ENCODE measurements around the gene POLDIP2. TPM values are rescaled to one million over a fixed set of nuclear protein-coding genes. Genes with fewer than 3 reads are reported as not detected.

POLDIP2 gene
- total RNA-seq, 1 donor = 26.6 TPM

DNA sequence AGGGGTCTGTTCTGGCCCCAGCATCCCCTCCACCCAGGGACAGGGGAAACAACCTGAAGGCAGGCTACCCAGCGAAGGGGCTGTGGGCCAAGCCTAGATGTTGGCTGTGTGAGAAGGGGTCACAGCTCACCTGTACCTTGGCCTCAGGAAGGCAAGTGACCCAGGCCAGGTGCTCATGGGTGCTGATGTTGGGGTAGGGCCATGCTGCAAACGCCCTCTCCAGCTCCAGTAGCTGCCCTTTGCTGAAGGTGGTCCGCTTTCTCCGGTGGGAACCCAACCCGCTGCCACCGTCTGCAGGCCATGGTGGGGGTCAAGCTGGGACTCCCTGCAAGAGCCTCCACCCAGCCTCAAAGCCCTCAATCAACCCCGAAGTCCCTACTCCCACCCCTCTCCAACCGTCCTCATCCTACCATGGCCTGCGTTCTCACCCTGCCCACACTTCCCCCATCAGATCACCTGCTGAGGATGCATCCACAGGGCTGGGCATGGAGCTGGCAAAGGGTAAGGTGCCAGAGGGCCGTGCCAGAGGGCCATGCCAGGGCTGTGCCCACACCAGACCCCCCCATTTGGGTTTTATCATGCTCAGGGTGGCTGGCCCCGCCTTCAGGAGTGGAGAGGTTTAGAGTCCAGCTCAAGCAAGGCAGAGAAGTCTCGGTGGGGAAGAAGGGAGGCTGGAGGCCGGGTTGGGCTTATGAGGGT lies 7.5 kb upstream of the POLDIP2 start, which contains the start of gene SEBOX:
SEBOX (minus strand) TSS at position 535 of the 699 bp plus-strand sequence; CDS start at position 487, 48 bp downstream.
- no peaks in the 10 kb centered on the region for H3K4me1 ChIP-seq (ENCODE audit: insufficient read depth, low read length)
- H3K9me3 ChIP-seq (ENCODE audit: low read depth, low read length) = no peaks in the 10 kb centered on the region
- no peak within 1 kb of the TSS for H3K4me3 ChIP-seq (ENCODE audit: low read length)
- H3K27me3 ChIP-seq (ENCODE audit: insufficient read depth, low read length) = no peaks in the 10 kb centered on the region

DNA sequence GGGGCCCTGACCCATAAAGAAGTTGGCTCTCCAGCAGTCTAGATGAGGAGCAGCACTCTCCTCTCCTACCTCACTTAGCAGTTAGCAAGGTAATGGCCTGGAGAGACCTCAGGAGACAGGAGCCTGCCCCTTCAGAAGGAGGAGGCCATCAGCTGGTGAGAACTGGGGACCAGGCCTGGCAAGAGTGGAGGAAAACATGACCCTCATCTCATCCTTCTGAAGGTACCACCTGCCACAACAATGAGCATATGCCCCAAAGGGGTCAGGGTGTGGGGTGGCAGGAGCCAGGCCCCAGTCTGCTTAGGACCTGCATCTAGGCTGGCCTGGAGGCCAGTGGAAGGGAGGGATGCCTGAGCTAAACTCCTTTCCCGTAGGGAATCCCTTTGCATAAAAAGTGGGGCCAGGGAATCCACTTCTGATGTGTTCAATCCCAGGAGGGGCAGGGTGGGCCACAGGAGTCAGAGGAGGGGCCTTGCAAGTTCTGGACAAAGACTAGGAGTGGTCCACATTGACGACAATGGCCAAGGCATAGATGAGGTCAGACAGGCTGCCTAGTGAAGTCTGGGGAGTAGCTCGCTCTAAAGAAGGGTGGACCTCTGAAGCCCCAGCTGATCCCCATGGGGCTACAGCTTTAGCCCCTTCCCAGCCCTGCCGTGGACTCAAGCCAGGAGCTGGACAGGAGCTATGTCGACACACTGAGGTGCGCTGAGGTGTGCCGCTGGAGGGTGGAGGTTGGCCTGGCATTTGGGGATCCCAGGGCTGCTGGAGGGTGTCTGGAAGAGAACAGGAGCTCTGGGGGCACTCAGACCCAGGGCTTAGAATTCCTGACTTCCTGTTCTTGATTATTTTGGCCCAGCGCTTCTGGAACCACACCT lies 6.7 kb upstream of the POLDIP2 start:
- Histone ChIP-seq H3K27me3 (ENCODE audit: insufficient read depth, low read length) (no peaks in the 10 kb centered on the region), H3K4me1 (ENCODE audit: insufficient read depth, low read length) (no peaks in the 10 kb centered on the region), H3K9me3 (ENCODE audit: low read depth, low read length) (no peaks in the 10 kb centered on the region), H3K4me3 (ENCODE audit: low read length) (no peak overlapping the region)

DNA sequence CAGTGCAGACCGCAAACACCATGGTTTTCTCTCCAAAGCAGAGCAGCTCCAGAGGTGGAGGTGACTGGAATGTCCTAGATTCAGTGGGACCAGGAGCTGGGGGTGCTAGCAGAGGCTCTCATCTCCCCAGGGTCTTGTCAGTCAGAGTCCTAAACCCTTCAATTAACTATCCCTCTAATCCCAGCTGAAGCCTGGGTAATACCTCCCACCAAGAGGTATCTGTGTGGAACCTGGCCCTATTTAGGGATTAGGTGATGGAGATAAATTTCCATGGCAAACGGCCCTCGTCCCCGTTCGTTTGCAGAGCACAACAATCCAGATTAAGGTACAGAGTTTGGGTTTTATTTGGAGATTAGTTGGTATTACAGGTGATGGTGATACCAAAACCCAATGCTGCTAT lies 5.9 kb upstream of the POLDIP2 start:
- H3K4me3 ChIP-seq (ENCODE audit: low read length) = no peak overlapping the region
- H3K4me1 ChIP-seq (ENCODE audit: insufficient read depth, low read length) = peaks cover 6% of the 10 kb centered on the region
- no peaks in the 10 kb centered on the region for H3K27me3 ChIP-seq (ENCODE audit: insufficient read depth, low read length)
- no peaks in the 10 kb centered on the region for H3K9me3 ChIP-seq (ENCODE audit: low read depth, low read length)

DNA sequence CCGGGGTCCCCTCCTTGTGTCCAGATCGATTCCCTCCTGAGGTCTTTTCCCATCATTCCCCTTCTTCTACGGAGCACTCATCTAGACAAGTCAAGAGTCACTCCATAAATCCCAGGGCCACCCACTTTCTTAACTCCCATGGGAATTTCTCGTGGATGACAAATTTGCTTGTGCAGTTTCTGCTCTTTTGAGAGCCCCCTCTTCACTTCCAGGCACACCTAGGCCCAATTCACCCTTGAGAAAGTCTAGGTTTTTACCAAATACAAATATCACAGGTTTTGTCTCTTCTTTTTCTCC lies 522 bp upstream of the POLDIP2 start:
- Histone ChIP-seq H3K27me3 (ENCODE audit: insufficient read depth, low read length) (no peaks in the 10 kb centered on the region), H3K4me3 (ENCODE audit: low read length) (peak overlapping the region; percentile 86), H3K9me3 (ENCODE audit: low read depth, low read length) (no peaks in the 10 kb centered on the region), H3K4me1 (ENCODE audit: insufficient read depth, low read length) (peaks cover 21% of the 10 kb centered on the region)

- no peaks in the 10 kb centered on the region for H3K27me3 ChIP-seq (ENCODE audit: insufficient read depth, low read length)
- no peaks in the 10 kb centered on the region for H3K4me1 ChIP-seq (ENCODE audit: insufficient read depth, low read length)
- H3K4me3 ChIP-seq (ENCODE audit: low read length) = no peak overlapping the region
- no peaks in the 10 kb centered on the region for H3K9me3 ChIP-seq (ENCODE audit: low read depth, low read length)
Observed at GRCh38 chr17:28350271-28350670, 7.1 kb downstream of the POLDIP2 start.

- H3K4me3 ChIP-seq (ENCODE audit: low read length) = no peak overlapping the region
- H3K9me3 ChIP-seq (ENCODE audit: low read depth, low read length) = no peaks in the 10 kb centered on the region
- no peaks in the 10 kb centered on the region for H3K4me1 ChIP-seq (ENCODE audit: insufficient read depth, low read length)
- H3K27me3 ChIP-seq (ENCODE audit: insufficient read depth, low read length) = no peaks in the 10 kb centered on the region
Observed at GRCh38 chr17:28348979-28349378, 8.3 kb downstream of the POLDIP2 start.

GRCh38 chr17:28347261-28347891 lies 10.0 kb downstream of the POLDIP2 start:
- H3K4me3 ChIP-seq (ENCODE audit: low read length) = no peak overlapping the region
- H3K9me3 ChIP-seq (ENCODE audit: low read depth, low read length) = no peaks in the 10 kb centered on the region

GRCh38 chr17:28346746-28347246 lies 10.5 kb downstream of the POLDIP2 start:
- no peaks in the 10 kb centered on the region for H3K27me3 ChIP-seq (ENCODE audit: insufficient read depth, low read length)
- H3K4me1 ChIP-seq (ENCODE audit: insufficient read depth, low read length) = no peaks in the 10 kb centered on the region
- no peaks in the 10 kb centered on the region for H3K9me3 ChIP-seq (ENCODE audit: low read depth, low read length)
- H3K4me3 ChIP-seq (ENCODE audit: low read length) = no peak overlapping the region

More at GRCh38 chr17:28347261-28347891, 10.0 kb downstream of the POLDIP2 start:
- H3K27me3 ChIP-seq (ENCODE audit: insufficient read depth, low read length) = no peaks in the 10 kb centered on the region
- H3K4me1 ChIP-seq (ENCODE audit: insufficient read depth, low read length) = no peaks in the 10 kb centered on the region

- H3K27me3 ChIP-seq (ENCODE audit: insufficient read depth, low read length) = no peaks in the 10 kb centered on the region
- H3K4me1 ChIP-seq (ENCODE audit: insufficient read depth, low read length) = no peaks in the 10 kb centered on the region
- H3K9me3 ChIP-seq (ENCODE audit: low read depth, low read length) = no peaks in the 10 kb centered on the region
- H3K4me3 ChIP-seq (ENCODE audit: low read length) = no peak overlapping the region
Observed at GRCh38 chr17:28346199-28346580, 11.1 kb downstream of the POLDIP2 start.

DNA sequence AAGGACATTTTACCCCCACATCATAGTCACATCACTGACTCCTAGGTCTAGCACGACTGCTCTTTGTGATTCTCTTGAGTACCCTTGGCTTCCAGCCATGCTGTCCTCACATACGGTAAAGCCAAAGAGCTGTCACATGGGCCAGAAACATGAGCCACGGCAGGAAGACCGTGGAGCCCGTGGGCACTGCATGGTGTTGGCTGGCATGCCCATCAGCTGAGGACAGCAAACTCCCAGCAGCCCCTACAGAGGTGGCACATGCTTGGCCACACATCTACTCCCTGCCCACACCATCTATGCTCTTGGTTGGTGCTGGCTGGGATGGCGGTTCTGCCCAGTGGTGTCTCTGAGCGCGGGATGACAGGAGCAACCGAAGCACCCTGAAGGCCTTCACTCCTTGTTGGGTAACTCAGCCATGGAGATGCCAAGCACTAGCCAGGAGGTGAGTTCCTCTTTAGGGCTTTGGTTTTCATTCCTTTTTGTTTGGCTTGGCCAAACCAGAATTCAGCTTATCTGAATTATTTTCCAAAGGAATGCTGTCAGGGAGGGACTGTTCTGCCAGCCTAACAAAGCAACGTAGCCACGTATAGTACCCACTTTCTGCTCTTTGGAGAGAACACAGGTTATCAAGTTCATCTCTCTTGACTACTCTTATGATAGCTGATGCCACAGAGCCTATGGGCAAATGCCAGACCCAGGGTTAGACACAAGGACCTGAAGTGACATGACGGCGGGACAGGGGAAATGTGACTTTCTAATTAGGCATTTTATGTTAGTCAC lies 11.7 kb downstream of the POLDIP2 start:
- Histone ChIP-seq H3K4me3 (ENCODE audit: low read length) (no peak overlapping the region), H3K27me3 (ENCODE audit: insufficient read depth, low read length) (no peaks in the 10 kb centered on the region), H3K4me1 (ENCODE audit: insufficient read depth, low read length) (no peaks in the 10 kb centered on the region), H3K9me3 (ENCODE audit: low read depth, low read length) (no peaks in the 10 kb centered on the region)

DNA sequence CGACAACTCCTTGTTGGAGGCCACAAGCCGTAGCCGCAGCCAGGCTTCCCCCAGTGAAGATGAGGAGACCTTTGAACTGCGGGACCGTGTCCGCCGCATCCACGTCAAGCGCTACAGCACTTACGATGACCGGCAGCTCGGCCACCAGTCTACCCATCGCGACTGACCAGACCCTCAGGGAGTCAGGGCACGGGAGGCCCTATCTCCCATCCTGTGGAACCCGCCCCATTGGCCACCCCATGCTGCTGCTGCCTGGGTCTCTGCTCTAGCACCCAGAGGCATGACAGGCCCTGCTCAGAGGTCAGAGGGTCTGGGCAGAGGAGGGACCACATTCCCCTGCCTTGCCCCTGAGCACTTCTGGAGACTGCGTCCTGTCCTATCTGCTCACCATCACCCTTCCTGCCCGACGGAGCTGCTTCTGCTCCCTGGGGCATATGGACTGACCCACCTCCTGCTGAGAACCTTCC lies 12.9 kb downstream of the POLDIP2 start:
- Histone ChIP-seq H3K9me3 (ENCODE audit: low read depth, low read length) (no peaks in the 10 kb centered on the region), H3K4me1 (ENCODE audit: insufficient read depth, low read length) (no peaks in the 10 kb centered on the region), H3K4me3 (ENCODE audit: low read length) (no peak overlapping the region), H3K27me3 (ENCODE audit: insufficient read depth, low read length) (no peaks in the 10 kb centered on the region)

DNA sequence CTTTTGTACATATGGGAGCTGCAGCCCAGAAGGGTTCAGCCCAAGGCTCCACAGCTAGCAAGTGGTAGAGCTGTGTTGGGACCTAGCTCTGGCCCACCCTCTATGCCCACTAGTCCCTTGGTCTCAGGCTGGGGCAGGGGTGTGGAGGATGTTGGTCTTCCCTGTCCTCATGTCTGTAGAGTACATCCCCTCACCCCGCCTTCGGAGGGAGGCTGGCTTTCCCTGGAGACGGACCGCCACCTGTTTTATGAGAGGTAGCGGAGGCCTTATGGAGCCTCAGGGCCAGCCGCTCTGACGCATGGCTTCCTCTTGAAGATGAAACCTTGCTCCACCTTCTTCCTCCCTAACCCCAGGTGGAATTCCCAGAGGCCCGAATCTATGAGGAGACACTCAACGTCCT lies 13.3 kb downstream of the POLDIP2 start:
- no peaks in the 10 kb centered on the region for H3K27me3 ChIP-seq (ENCODE audit: insufficient read depth, low read length)

DNA sequence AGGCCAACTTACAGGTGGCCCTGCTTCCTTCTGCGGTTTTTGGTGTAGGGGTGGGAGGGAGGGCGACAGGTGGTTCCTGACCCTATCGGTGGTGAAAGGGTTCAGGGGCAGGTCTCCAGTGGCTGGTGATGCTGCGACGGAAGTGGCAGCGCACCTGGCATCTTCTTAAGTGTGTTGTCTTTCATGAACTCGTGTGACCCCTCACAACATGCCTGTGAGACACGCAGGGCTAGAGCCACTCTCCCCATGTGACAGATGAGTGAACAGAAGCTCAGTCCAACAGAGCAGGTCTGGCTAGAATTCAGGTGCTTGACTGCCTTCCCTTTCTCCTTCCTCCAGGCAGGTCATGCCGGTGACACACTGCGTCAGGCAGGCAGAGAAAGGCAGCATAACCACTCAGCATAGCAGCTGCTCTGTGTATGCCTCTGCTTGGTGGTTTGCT lies 13.8 kb downstream of the POLDIP2 start:
- no peak overlapping the region for H3K4me3 ChIP-seq (ENCODE audit: low read length)
- H3K4me1 ChIP-seq (ENCODE audit: insufficient read depth, low read length) = no peaks in the 10 kb centered on the region
- no peaks in the 10 kb centered on the region for H3K9me3 ChIP-seq (ENCODE audit: low read depth, low read length)
- H3K27me3 ChIP-seq (ENCODE audit: insufficient read depth, low read length) = no peaks in the 10 kb centered on the region

More for the DNA sequence above, 13.3 kb downstream of the POLDIP2 start:
- H3K4me1 ChIP-seq (ENCODE audit: insufficient read depth, low read length) = no peaks in the 10 kb centered on the region
- no peak overlapping the region for H3K4me3 ChIP-seq (ENCODE audit: low read length)
- no peaks in the 10 kb centered on the region for H3K9me3 ChIP-seq (ENCODE audit: low read depth, low read length)

DNA sequence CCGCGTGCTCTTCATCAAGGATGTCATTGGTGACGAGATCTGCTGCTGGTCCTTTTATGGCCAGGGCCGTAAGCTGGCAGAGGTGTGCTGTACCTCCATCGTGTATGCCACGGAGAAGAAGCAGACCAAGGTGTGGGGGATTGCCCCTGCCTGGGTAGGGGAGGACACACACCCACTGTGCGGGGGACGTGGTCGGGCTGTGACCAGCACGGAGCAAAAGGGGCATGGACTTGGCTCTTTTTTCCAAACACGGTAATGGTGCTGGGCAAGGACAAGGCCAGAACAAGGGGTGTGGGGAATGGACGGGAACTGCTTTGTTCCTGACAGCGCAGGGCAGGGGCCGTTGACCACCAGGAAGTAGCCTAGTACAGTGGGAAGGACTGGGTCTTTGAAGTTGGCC lies 15.0 kb downstream of the POLDIP2 start:
- no peaks in the 10 kb centered on the region for H3K4me1 ChIP-seq (ENCODE audit: insufficient read depth, low read length)
- H3K9me3 ChIP-seq (ENCODE audit: low read depth, low read length) = no peaks in the 10 kb centered on the region
- no peaks in the 10 kb centered on the region for H3K27me3 ChIP-seq (ENCODE audit: insufficient read depth, low read length)
- H3K4me3 ChIP-seq (ENCODE audit: low read length) = no peak overlapping the region

Measured in mononuclear cell (primary cell).